HEK293 (cell line): ENCODE measurements around the gene SDC3.

Experiments used
- CTCF ChIA-PET: fragments of 350-600 bp; formaldehyde crosslinking; extraction: SDS; loops from one replicate; lab custom pipeline; 2021; ENCODE audit warnings: antibody characterized with exemption; lab: Yijun Ruan, JAX
- POLR2A ChIA-PET: fragments of 300-600 bp; formaldehyde crosslinking; extraction: SDS; loops from one replicate; lab custom pipeline; 2020; ENCODE audit warnings: antibody characterized with exemption, inconsistent platforms; lab: Yijun Ruan, JAX
- H3K27ac ChIP-seq: fragments of 200-500 bp; sonication (Bioruptor generic); 2 replicates; pipeline ENCODE4 v1.5.1; 2014; ENCODE audit warnings: low read depth, low read length, control low read depth, inconsistent platforms; ENCODE audit errors: extremely low read depth
- H3K36me3 ChIP-seq, 2 experiments: fragments of 200-500 bp in 1 of 2; sonication (Bioruptor generic) in 1 of 2; 1 replicate in 1 of 2; 2 replicates in 1 of 2; pipeline ENCODE4 v1.5.1; 2014 to 2017; ENCODE audit warnings: inconsistent platforms in 2 of 2, low read length in 2 of 2; ENCODE audit not compliant: control insufficient read depth in 2 of 2, insufficient read depth in 1 of 2
- H3K4me1 ChIP-seq: fragments of 200-500 bp; sonication (Bioruptor generic); 2 replicates; pipeline ENCODE4 v1.5.1; 2014; ENCODE audit warnings: mild to moderate bottlenecking, low read length, inconsistent platforms; ENCODE audit not compliant: control insufficient read depth, insufficient read depth
- H3K4me3 ChIP-seq: 2 replicates; pipeline ENCODE4 v1.5.1; 2011; ENCODE audit warnings: low read depth, mild to moderate bottlenecking, control low read depth, low read length, moderate library complexity
- H3K9me3 ChIP-seq: fragments of 200-500 bp; sonication (Bioruptor generic); 2 replicates; pipeline ENCODE4 v1.5.1; 2014; ENCODE audit warnings: low read depth, low read length, inconsistent platforms; ENCODE audit not compliant: control insufficient read depth, insufficient read depth
- GLIS1 ChIP-seq: fragments of 450-650 bp; formaldehyde crosslinking; IDR thresholded peaks from 2 replicates; pipeline ENCODE4 v1.5.1; 2016; ENCODE audit warnings: missing biosample characterization, missing genetic modification characterization
- IKZF3 ChIP-seq: fragments of 450-650 bp; IDR thresholded peaks from 2 replicates; pipeline ENCODE4 v1.5.0; 2018; ENCODE audit warnings: missing biosample characterization, mild to moderate bottlenecking, missing genetic modification characterization, moderate library complexity
- KLF1 ChIP-seq: fragments of 450-650 bp; formaldehyde crosslinking; IDR thresholded peaks from 2 replicates; pipeline ENCODE4 v1.5.1; 2016; ENCODE audit warnings: missing biosample characterization, missing genetic modification characterization
- PRDM1 ChIP-seq: fragments of 450-650 bp; formaldehyde crosslinking; IDR thresholded peaks from 2 replicates; pipeline ENCODE4; 2016; ENCODE audit warnings: missing biosample characterization, missing genetic modification characterization
- SCRT1 ChIP-seq: fragments of 450-650 bp; formaldehyde crosslinking; IDR thresholded peaks from 2 replicates; pipeline ENCODE4 v1.5.1; 2016; ENCODE audit warnings: missing biosample characterization, missing genetic modification characterization, borderline replicate concordance
- SETDB1 ChIP-seq: IDR thresholded peaks from one replicate; pipeline ENCODE4 v1.6.1; 2017; ENCODE audit warnings: mild to moderate bottlenecking, low read length, moderate library complexity, mixed read lengths; ENCODE audit not compliant: insufficient read length
- ZBTB20 ChIP-seq: fragments of 450-650 bp; formaldehyde crosslinking; IDR thresholded peaks from 2 replicates; pipeline ENCODE4 v1.5.1; 2016; ENCODE audit warnings: missing biosample characterization, missing genetic modification characterization
- ZFP69B ChIP-seq: fragments of 450-650 bp; formaldehyde crosslinking; IDR thresholded peaks from 2 replicates; pipeline ENCODE4 v1.5.1; 2016; ENCODE audit warnings: missing biosample characterization, missing genetic modification characterization
- ZNF140 ChIP-seq: fragments of 450-650 bp; formaldehyde crosslinking; IDR thresholded peaks from 2 replicates; pipeline ENCODE4 v1.5.1; 2016; ENCODE audit warnings: missing biosample characterization, missing genetic modification characterization
- ZNF2 ChIP-seq: fragments of 450-650 bp; formaldehyde crosslinking; IDR thresholded peaks from 2 replicates; pipeline ENCODE4 v1.5.1; 2016; ENCODE audit warnings: missing biosample characterization, missing genetic modification characterization
- ZNF366 ChIP-seq: fragments of 450-650 bp; formaldehyde crosslinking; conservative IDR thresholded peaks from 2 replicates; pipeline ENCODE4 v1.5.1; 2016; ENCODE audit warnings: missing biosample characterization, missing genetic modification characterization
- ZNF404 ChIP-seq: fragments of 450-650 bp; formaldehyde crosslinking; IDR thresholded peaks from 2 replicates; pipeline ENCODE4 v1.5.1; 2017; ENCODE audit warnings: missing biosample characterization, missing genetic modification characterization
- ZNF501 ChIP-seq: fragments of 450-650 bp; formaldehyde crosslinking; IDR thresholded peaks from 2 replicates; pipeline ENCODE4 v1.5.1; 2016; ENCODE audit warnings: missing biosample characterization, missing genetic modification characterization
- ZNF571 ChIP-seq: fragments of 450-650 bp; formaldehyde crosslinking; IDR thresholded peaks from 2 replicates; pipeline ENCODE4 v1.5.0; 2017; ENCODE audit warnings: missing biosample characterization, missing genetic modification characterization
- ZNF654 ChIP-seq: fragments of 450-650 bp; formaldehyde crosslinking; IDR thresholded peaks from 2 replicates; pipeline ENCODE4 v1.5.1; 2016; ENCODE audit warnings: low read depth, missing biosample characterization, missing genetic modification characterization
- ZNF791 ChIP-seq: fragments of 450-650 bp; formaldehyde crosslinking; IDR thresholded peaks from 2 replicates; pipeline ENCODE4 v1.5.1; 2016; ENCODE audit warnings: missing biosample characterization, missing genetic modification characterization
- ZNF792 ChIP-seq: fragments of 450-650 bp; formaldehyde crosslinking; IDR thresholded peaks from 2 replicates; pipeline ENCODE4 v1.5.1; 2016; ENCODE audit warnings: missing biosample characterization, missing genetic modification characterization
- TF ChIP-seq, protein P1 (sequence below): fragments of 450-650 bp; formaldehyde crosslinking; IDR thresholded peaks from 2 replicates; pipeline ENCODE4 v1.5.1; 2017; ENCODE audit warnings: missing biosample characterization, missing genetic modification characterization
- TF ChIP-seq, protein P2 (sequence below): fragments of 450-650 bp; formaldehyde crosslinking; IDR thresholded peaks from 2 replicates; pipeline ENCODE4 v1.5.1; 2016; ENCODE audit warnings: missing biosample characterization, missing genetic modification characterization, borderline replicate concordance
- TF ChIP-seq, protein P3 (sequence below): fragments of 450-650 bp; formaldehyde crosslinking; IDR thresholded peaks from 2 replicates; pipeline ENCODE4 v1.5.1; 2016; ENCODE audit warnings: missing biosample characterization, missing genetic modification characterization

SDC3 gene

DNA sequence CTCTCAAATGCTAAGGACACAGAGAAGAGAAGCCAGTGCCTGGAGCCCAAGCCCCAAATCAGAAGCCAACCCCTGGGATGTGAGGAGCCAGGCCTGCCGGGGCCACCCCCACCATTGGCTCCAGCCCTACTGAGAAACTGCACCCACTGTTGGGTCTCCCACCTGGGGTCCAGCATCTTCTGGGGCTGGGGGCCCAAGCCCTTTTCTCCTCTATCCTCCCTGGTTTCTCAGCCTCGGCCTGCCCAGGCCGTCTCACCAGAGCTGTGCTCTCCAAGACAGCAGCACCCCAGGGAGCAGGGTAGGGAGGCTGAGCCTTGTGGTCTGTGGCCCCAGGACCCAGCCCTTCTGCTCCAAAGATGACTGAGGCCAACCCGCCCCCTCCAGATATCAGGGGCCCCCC, 37.9 kb downstream of the SDC3 start (continued):
- TF ChIP-seq, protein P1, sequence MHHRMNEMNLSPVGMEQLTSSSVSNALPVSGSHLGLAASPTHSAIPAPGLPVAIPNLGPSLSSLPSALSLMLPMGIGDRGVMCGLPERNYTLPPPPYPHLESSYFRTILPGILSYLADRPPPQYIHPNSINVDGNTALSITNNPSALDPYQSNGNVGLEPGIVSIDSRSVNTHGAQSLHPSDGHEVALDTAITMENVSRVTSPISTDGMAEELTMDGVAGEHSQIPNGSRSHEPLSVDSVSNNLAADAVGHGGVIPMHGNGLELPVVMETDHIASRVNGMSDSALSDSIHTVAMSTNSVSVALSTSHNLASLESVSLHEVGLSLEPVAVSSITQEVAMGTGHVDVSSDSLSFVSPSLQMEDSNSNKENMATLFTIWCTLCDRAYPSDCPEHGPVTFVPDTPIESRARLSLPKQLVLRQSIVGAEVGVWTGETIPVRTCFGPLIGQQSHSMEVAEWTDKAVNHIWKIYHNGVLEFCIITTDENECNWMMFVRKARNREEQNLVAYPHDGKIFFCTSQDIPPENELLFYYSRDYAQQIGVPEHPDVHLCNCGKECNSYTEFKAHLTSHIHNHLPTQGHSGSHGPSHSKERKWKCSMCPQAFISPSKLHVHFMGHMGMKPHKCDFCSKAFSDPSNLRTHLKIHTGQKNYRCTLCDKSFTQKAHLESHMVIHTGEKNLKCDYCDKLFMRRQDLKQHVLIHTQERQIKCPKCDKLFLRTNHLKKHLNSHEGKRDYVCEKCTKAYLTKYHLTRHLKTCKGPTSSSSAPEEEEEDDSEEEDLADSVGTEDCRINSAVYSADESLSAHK (tag by site-specific recombination): no peak
- no peak for TF ChIP-seq SCRT1 (tag by site-specific recombination)
- TF ChIP-seq, all 188 proteins: peak for 0

DNA sequence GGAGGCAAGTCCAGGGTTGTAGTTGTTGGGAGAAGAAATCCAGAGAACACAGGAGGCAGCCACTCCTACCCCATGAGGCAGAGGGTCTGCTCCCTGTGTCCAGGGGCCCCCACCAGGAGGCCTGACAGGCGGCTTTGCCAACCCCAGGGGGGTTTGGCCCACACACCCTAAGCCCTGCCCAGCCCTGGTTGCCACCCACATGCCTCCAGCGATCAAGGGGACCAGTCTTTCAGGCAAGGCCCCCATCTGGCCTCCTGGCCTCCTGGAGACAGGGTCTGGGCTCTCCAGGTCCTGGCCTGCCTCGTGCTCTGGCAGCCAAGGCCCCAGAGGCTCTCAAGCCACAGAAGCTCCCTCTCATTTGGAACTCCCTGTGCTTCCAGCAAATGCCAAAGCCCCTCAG, 38.5 kb downstream of the SDC3 start:
- H3K27ac ChIP-seq: no peak overlapping the region
- ChIA-PET CTCF (no interaction called here), POLR2A (no interaction called here)
- no peaks in the 10 kb centered on the region for H3K4me1 ChIP-seq
- H3K4me3 ChIP-seq: no peak overlapping the region
- H3K9me3 ChIP-seq: no peaks in the 10 kb centered on the region
- peaks cover 0 to 32% of the 10 kb centered on the region in 2 experiments; a peak in 1 of 3 replicates for H3K36me3 ChIP-seq
- TF ChIP-seq ZNF571: no peak
- TF ChIP-seq GLIS1 (tag by site-specific recombination): peak; percentile 86

DNA sequence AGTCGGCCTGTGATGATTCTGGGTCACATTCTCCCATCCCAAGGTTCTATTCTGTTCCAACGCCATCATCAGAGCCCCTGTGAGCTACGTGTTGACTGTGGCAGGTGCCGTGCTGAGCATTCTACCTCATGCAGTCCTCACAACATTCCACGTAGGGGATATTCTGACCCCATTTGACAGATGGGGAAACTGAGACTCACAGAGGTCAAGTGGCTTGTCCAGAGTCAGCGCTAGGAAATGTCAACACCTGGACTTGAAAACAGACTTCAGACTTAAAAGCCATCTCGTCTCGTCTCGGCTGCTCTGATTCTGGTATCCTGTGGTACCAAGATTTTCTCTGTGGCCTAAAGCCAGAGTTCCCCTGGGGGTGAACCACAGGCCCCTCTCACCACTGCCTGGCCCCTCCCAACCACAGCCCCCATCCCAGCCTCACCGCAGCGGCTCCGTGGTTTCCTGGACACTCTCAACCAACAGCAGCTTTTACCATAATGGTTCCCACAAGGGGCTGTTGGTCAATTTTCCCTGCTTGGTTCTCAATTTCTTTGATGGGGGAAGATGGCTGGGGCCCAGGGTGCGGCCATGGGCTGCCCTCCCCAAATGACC, 39.6 kb downstream of the SDC3 start:
- Histone ChIP-seq H3K27ac (no peak overlapping the region), H3K9me3 (no peaks in the 10 kb centered on the region), H3K36me3 (peaks cover 0 to 21% of the 10 kb centered on the region in 2 experiments; a peak in 1 of 3 replicates), H3K4me1 (no peaks in the 10 kb centered on the region), H3K4me3 (no peak overlapping the region)
- ChIA-PET CTCF (interaction anchor here (1.1 kb wide), 1 partner anchor 86 kb away, joined by 3 read pairs; no protein-coding TSS in a partner anchor), POLR2A (no interaction called here)
- TF ChIP-seq ZNF791 (tag by site-specific recombination) (no peak), ZNF2 (tag by site-specific recombination) (no peak), ZNF501 (tag by site-specific recombination) (no peak), ZNF140 (no peak), ZFP69B (tag by site-specific recombination) (no peak), ZBTB20 (no peak), SETDB1 (no peak), ZNF792 (tag by site-specific recombination) (no peak), PRDM1 (tag by site-specific recombination) (no peak), ZNF654 (no peak), ZNF404 (no peak), KLF1 (tag by site-specific recombination) (no peak), IKZF3 (tag by site-specific recombination) (no peak), ZNF366 (tag by site-specific recombination) (no peak)
- TF ChIP-seq, protein P2, sequence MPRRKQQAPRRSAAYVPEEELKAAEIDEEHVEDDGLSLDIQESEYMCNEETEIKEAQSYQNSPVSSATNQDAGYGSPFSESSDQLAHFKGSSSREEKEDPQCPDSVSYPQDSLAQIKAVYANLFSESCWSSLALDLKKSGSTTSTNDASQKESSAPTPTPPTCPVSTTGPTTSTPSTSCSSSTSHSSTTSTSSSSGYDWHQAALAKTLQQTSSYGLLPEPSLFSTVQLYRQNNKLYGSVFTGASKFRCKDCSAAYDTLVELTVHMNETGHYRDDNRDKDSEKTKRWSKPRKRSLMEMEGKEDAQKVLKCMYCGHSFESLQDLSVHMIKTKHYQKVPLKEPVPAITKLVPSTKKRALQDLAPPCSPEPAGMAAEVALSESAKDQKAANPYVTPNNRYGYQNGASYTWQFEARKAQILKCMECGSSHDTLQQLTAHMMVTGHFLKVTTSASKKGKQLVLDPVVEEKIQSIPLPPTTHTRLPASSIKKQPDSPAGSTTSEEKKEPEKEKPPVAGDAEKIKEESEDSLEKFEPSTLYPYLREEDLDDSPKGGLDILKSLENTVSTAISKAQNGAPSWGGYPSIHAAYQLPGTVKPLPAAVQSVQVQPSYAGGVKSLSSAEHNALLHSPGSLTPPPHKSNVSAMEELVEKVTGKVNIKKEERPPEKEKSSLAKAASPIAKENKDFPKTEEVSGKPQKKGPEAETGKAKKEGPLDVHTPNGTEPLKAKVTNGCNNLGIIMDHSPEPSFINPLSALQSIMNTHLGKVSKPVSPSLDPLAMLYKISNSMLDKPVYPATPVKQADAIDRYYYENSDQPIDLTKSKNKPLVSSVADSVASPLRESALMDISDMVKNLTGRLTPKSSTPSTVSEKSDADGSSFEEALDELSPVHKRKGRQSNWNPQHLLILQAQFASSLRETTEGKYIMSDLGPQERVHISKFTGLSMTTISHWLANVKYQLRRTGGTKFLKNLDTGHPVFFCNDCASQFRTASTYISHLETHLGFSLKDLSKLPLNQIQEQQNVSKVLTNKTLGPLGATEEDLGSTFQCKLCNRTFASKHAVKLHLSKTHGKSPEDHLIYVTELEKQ (tag by site-specific recombination): no peak
- TF ChIP-seq, protein P3, sequence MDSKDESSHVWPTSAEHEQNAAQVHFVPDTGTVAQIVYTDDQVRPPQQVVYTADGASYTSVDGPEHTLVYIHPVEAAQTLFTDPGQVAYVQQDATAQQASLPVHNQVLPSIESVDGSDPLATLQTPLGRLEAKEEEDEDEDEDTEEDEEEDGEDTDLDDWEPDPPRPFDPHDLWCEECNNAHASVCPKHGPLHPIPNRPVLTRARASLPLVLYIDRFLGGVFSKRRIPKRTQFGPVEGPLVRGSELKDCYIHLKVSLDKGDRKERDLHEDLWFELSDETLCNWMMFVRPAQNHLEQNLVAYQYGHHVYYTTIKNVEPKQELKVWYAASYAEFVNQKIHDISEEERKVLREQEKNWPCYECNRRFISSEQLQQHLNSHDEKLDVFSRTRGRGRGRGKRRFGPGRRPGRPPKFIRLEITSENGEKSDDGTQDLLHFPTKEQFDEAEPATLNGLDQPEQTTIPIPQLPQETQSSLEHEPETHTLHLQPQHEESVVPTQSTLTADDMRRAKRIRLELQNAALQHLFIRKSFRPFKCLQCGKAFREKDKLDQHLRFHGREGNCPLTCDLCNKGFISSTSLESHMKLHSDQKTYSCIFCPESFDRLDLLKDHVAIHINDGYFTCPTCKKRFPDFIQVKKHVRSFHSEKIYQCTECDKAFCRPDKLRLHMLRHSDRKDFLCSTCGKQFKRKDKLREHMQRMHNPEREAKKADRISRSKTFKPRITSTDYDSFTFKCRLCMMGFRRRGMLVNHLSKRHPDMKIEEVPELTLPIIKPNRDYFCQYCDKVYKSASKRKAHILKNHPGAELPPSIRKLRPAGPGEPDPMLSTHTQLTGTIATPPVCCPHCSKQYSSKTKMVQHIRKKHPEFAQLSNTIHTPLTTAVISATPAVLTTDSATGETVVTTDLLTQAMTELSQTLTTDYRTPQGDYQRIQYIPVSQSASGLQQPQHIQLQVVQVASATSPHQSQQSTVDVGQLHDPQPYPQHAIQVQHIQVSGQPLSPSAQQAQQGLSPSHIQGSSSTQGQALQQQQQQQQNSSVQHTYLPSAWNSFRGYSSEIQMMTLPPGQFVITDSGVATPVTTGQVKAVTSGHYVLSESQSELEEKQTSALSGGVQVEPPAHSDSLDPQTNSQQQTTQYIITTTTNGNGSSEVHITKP (tag by site-specific recombination): no peak
